Uterus (tissue), 4 donors: ENCODE data around the gene TMOD3. TPM values are rescaled to one million over a fixed set of nuclear protein-coding genes. Genes with fewer than 3 reads are reported as not detected.

ENCODE experiments used
- DNase-seq, 2 donors: peaks; one replicate each; pipeline ENCODE4 v3.0.0-alpha.2; 2019 to 2020
- H3K27ac ChIP-seq, 2 donors: fragments of 200-600 bp; sonication (generic); 1 replicate in 1 of 2; 2 replicates in 1 of 2; pipeline ENCODE4 v1.5.1; 2016 to 2018
- H3K27me3 ChIP-seq, 2 donors: fragments of 200-600 bp; sonication (generic); one replicate each; pipeline ENCODE4 v1.5.1; 2018 to 2019; ENCODE audit warnings: control low read depth in 1 of 2
- H3K36me3 ChIP-seq, 2 donors: fragments of 200-600 bp; sonication (generic); one replicate each; pipeline ENCODE4 v1.5.1; 2019; ENCODE audit warnings: control low read depth in 1 of 2
- H3K4me1 ChIP-seq, 2 donors: fragments of 200-600 bp; sonication (generic); one replicate each; pipeline ENCODE4 v1.5.1; 2018 to 2019; ENCODE audit warnings: control low read depth in 1 of 2
- H3K4me3 ChIP-seq, 2 donors: fragments of 200-600 bp; sonication (generic); 1 replicate in 1 of 2; 2 replicates in 1 of 2; pipeline ENCODE4 v1.5.1; 2018 to 2019; ENCODE audit warnings: mild to moderate bottlenecking in 1 of 2
- H3K9me3 ChIP-seq, 2 donors: fragments of 200-600 bp; sonication (generic); one replicate each; pipeline ENCODE4 v1.5.1; 2019; ENCODE audit warnings: control low read depth in 1 of 2
- POLR2A ChIP-seq, 2 donors: fragments of 450-650 bp; IDR thresholded peaks; one replicate each; pipeline ENCODE4 v1.6.1; 2016; ENCODE audit warnings: antibody characterized with exemption in 2 of 2, mild to moderate bottlenecking in 1 of 2, moderate library complexity in 1 of 2
- intact Hi-C: fragments of 100-400 bp; cut with DNase I; formaldehyde crosslinking; loops from one replicate; pipeline ENCODE4 v1.15.1; 2023; ENCODE audit warnings: low total_unique reads
- total RNA-seq, 4 donors: library from RNA; depleted of rRNA in 3 of 4; stranded (reverse); fragments of >200 nt in 3 of 4; gene quantifications; one replicate each; pipeline versions ENCODE4 v1.1.0 to v1.2.4, GENCODE V29; 2014 to 2023
- TF ChIP-seq, protein P1 (sequence below), 4 experiments: fragments of 200-600 bp in 2 of 4; fragments of 450-650 bp in 2 of 4; sonication (generic) in 2 of 4; IDR thresholded peaks; one replicate each; pipeline ENCODE4 v1.5.1; 2016 to 2019; ENCODE audit warnings: antibody characterized with exemption in 4 of 4, mild to moderate bottlenecking in 2 of 4, moderate library complexity in 1 of 4
- donor health status: DM: yes; HTN: yes; CAD: no.

TMOD3 gene
- total RNA-seq, 4 donors from 2014 or later, result 10.5 to 49.6 (median 37.1) TPM

DNA sequence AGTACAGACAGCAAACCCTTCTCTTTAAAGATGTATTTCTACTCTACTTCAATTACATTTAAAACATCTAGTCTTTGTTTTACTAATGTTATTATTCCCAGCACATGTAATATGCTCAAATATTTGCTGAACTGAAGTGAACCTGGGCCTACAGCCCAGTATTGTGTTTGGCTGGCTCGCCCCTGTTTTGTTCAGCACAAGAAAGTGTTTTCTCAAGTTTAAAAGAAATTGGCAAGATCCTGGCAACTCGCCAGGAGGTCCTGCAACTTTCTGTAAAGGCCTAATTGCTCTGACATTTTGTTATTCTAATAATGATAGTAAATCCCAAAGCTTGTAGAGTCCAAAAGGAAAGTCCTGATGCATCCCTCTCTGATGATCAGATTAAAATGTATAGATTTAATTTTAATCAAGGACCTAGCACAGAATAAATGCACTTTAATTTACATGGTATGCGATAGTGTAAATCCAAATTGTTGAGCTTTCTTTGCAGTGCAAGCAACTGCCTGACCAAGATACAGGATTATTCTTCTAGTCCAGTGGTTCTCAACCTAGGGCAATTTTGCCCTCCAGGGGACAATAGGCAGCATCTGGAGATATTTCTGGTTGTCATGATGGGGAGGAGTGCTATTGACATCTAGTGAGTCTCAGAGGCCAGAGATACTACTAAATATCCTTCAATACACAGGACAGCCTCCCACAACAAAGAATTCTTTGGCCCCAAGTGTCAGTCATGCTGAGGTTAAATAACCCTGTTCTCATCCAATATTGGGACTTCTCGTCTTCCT lies 35.7 kb upstream of the TMOD3 start:
- H3K4me3 ChIP-seq, result no peak overlapping the region
- TF ChIP-seq, protein P1, sequence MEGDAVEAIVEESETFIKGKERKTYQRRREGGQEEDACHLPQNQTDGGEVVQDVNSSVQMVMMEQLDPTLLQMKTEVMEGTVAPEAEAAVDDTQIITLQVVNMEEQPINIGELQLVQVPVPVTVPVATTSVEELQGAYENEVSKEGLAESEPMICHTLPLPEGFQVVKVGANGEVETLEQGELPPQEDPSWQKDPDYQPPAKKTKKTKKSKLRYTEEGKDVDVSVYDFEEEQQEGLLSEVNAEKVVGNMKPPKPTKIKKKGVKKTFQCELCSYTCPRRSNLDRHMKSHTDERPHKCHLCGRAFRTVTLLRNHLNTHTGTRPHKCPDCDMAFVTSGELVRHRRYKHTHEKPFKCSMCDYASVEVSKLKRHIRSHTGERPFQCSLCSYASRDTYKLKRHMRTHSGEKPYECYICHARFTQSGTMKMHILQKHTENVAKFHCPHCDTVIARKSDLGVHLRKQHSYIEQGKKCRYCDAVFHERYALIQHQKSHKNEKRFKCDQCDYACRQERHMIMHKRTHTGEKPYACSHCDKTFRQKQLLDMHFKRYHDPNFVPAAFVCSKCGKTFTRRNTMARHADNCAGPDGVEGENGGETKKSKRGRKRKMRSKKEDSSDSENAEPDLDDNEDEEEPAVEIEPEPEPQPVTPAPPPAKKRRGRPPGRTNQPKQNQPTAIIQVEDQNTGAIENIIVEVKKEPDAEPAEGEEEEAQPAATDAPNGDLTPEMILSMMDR (IDR thresholded peaks at IDR 0.05), result no peak
- TF ChIP-seq POLR2A (IDR thresholded peaks at IDR 0.05), result no peak
- H3K4me1 ChIP-seq, result no peaks in the 10 kb centered on the region
- peak in 1 of 2 donors; percentile 32 for DNase-seq
- intact Hi-C loops, result no loop called here
- H3K27me3 ChIP-seq, result no peaks in the 10 kb centered on the region
- peak overlapping the region in 1 of 2 donors; percentile 29 for H3K27ac ChIP-seq
- H3K9me3 ChIP-seq, result no peaks in the 10 kb centered on the region
- no peaks in the 10 kb centered on the region for H3K36me3 ChIP-seq

DNA sequence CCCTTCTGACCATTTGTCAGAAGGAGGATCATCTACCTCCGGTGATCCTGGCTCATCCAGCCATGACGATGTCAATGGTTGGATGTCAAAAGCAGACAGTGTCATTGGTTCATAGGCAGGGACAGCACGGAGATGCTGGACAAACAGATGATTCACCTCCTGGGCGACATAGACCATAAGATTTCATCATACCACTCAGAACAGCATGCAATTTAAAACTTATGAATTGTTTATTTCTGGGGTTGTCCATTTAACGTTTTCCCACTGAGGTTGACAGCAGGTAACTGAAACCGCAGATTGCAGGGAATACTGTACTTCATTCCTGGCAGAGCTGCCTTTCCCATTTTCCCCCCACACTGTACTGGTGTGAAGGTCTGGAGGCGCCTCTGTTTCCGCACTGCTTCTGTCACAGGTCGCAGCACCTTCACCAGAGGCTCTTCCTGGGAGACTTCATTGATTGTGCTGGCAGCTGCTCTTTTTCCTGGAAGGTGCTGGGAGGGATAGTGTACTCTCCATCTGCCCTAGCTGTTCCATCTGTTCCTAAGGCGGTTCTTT lies 32.5 kb upstream of the TMOD3 start:
- intact Hi-C loops, result no loop called here
- H3K9me3 ChIP-seq, result no peaks in the 10 kb centered on the region
- no peak overlapping the region for H3K4me3 ChIP-seq
- no peaks in the 10 kb centered on the region for H3K36me3 ChIP-seq
- DNase-seq, result no peak
- H3K27ac ChIP-seq, result no peak overlapping the region
- H3K4me1 ChIP-seq, result no peaks in the 10 kb centered on the region
- no peaks in the 10 kb centered on the region for H3K27me3 ChIP-seq
- TF ChIP-seq, protein P1 (IDR thresholded peaks at IDR 0.05), result no peak
- TF ChIP-seq POLR2A (IDR thresholded peaks at IDR 0.05), result no peak

DNA sequence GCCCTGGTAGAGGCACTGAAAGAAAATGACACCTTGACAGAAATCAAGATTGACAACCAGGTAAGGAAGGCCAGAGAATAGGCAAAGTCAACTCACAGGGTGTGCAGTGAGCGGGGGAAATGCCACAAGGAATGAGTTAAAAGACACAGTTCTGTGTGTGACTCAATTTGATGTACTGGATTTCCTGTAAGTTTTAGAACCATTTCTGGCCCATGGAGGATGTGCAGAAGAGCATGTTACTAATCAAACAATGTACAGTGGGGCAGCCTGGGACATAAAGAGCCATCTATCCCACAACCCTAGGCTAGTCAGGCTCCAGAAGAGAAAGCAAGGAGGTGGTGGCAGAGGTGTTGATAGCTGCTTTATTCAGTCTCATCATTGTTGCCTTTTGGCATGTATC lies 31.2 kb upstream of the TMOD3 start:
- no peaks in the 10 kb centered on the region for H3K9me3 ChIP-seq
- no peaks in the 10 kb centered on the region for H3K4me1 ChIP-seq
- intact Hi-C loops, result no loop called here
- TF ChIP-seq, protein P1 (IDR thresholded peaks at IDR 0.05), result no peak
- no peak for TF ChIP-seq POLR2A (IDR thresholded peaks at IDR 0.05)
- H3K36me3 ChIP-seq, result no peaks in the 10 kb centered on the region
- no peak overlapping the region for H3K27ac ChIP-seq
- H3K4me3 ChIP-seq, result no peak overlapping the region
- H3K27me3 ChIP-seq, result no peaks in the 10 kb centered on the region
- no peak for DNase-seq

DNA sequence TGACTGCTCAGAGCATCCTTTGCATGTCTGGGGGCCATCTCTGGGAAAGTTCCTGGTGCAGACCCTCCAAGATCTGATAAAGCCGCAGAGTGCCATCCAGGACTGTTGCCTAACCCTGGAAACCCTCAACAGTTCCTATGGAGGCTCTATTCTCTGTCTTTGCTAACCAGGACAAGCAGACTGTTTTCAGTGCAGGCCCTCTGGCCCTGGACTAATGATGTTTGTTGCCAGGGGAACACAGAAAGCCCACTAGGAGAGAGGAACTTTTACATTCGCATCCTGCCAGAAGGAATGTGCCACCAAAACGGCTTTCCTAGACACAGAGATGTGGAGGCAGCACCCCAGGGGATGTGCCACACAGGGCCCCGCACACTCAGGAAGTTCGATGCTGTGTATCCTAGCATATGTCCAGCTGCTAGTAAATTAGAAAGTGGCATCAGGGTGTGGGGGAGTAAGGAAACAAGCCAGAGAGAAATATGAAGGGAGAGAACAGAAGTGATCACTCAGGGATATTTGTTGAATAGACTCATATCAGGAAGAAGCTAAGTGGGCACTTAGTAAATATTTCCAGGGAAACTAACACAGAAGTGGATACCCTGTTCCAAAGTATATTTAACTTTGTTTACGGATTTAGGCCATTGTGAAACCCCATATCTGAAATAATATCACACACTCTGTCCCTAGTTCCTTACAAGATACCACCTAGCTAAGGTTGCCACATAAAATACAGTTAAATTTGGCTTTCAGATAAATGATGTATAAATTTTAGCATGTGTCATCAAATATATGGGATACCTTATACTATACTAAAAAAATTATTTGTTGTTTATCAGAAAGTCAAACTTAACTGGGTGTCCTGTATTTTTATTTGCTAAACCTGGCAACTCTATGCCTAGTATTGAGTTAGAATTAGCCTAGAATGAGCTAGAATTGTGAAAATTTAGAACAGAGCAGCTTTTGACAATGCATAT lies 29.9 kb upstream of the TMOD3 start:
- no peak for DNase-seq
- Histone ChIP-seq H3K4me3 (no peak overlapping the region), H3K36me3 (no peaks in the 10 kb centered on the region), H3K27me3 (no peaks in the 10 kb centered on the region), H3K9me3 (no peaks in the 10 kb centered on the region), H3K27ac (no peak overlapping the region), H3K4me1 (no peaks in the 10 kb centered on the region)
- TF ChIP-seq POLR2A (IDR thresholded peaks at IDR 0.05), result no peak
- TF ChIP-seq, protein P1 (IDR thresholded peaks at IDR 0.05), result no peak
- intact Hi-C loops, result no loop called here
